Activated CD4-positive, alpha-beta memory T cell treated with anti-CD3 and anti-CD28 coated beads for 36 hours (primary cell): ENCODE results near the gene CEP70. TPM values are rescaled to one million over a fixed set of nuclear protein-coding genes. Genes with fewer than 3 reads are reported as not detected.
A peak's percentile ranks its signal among the peaks of the same experiment; 100 is the strongest.
"Not testable (repeated sequence)": the region's sequence is repeated elsewhere in the genome, so short reads cannot be mapped to it uniquely, and the experiment has no call there.

Experiments
- CTCF ChIA-PET: fragments of 350-600 bp; sonication (Branson Sonifier 250); formaldehyde crosslinking; loops from one replicate; lab custom pipeline; 2021; ENCODE audit warnings: antibody characterized with exemption, inconsistent platforms; lab: Charles Lee
- POLR2A ChIA-PET: fragments of 350-600 bp; sonication (Branson Sonifier 250); formaldehyde crosslinking; loops from one replicate; lab custom pipeline; 2021; ENCODE audit warnings: antibody characterized with exemption; lab: Charles Lee
- DNase-seq: peaks from one replicate; pipeline ENCODE4 v3.0.0-alpha.2; 2020
- H3K27ac Mint-ChIP-seq: one replicate; pipeline ENCODE4 v1.8.0; 2021; ENCODE audit warnings: mixed read lengths
- H3K27me3 Mint-ChIP-seq: one replicate; pipeline ENCODE4 v1.8.0; 2021; ENCODE audit warnings: mixed read lengths
- H3K36me3 Mint-ChIP-seq: one replicate; pipeline ENCODE4 v1.8.0; 2021; ENCODE audit warnings: mixed read lengths
- H3K4me1 Mint-ChIP-seq: one replicate; pipeline ENCODE4 v1.8.0; 2021; ENCODE audit warnings: low read depth, mixed read lengths
- H3K4me3 Mint-ChIP-seq: one replicate; pipeline ENCODE4 v1.8.0; 2021; ENCODE audit warnings: mild to moderate bottlenecking, mixed read lengths
- H3K9me3 Mint-ChIP-seq: one replicate; pipeline ENCODE4 v1.8.0; 2021; ENCODE audit warnings: mixed read lengths
- intact Hi-C: fragments of 100-400 bp; cut with micrococcal nuclease; formaldehyde crosslinking; loops from one replicate; pipeline ENCODE4 v1.15.1; 2023
- total RNA-seq, 2 experiments: library from RNA; stranded (reverse); gene quantifications; one replicate each; pipeline ENCODE4 v1.2.3, GENCODE V29; 2021

CEP70 gene
- total RNA-seq, 2 experiments from 2014 or later: 8.3 to 8.4 TPM

GRCh38 chr3:138497851-138498250 is 96.2 kb downstream of the CEP70 start:
- H3K27ac Mint-ChIP-seq: no peak overlapping the region
- no peaks in the 10 kb centered on the region for H3K4me1 Mint-ChIP-seq
- ChIA-PET POLR2A (no interaction called here), CTCF (no interaction called here)
- DNase-seq: no peak
- H3K27me3 Mint-ChIP-seq: no peaks in the 10 kb centered on the region
- peaks cover 20% of the 10 kb centered on the region for H3K36me3 Mint-ChIP-seq
- intact Hi-C loops: no loop called here
- no peak overlapping the region for H3K4me3 Mint-ChIP-seq
- H3K9me3 Mint-ChIP-seq: no peaks in the 10 kb centered on the region

- Mint-ChIP-seq H3K4me3 (no peak overlapping the region), H3K27ac (no peak overlapping the region), H3K9me3 (peaks cover 2% of the 10 kb centered on the region), H3K36me3 (peaks cover 20% of the 10 kb centered on the region), H3K4me1 (no peaks in the 10 kb centered on the region), H3K27me3 (no peaks in the 10 kb centered on the region)
- DNase-seq: no peak
- ChIA-PET POLR2A (no interaction called here), CTCF (no interaction called here)
- intact Hi-C loops: no loop called here
These were observed 97.0 kb downstream of the CEP70 start for GRCh38 chr3:138497021-138497420.

GRCh38 chr3:138496436-138496835 is 97.6 kb downstream of the CEP70 start:
- Mint-ChIP-seq H3K9me3 (peaks cover 5% of the 10 kb centered on the region), H3K4me3 (no peak overlapping the region), H3K4me1 (no peaks in the 10 kb centered on the region), H3K27ac (no peak overlapping the region), H3K27me3 (no peaks in the 10 kb centered on the region), H3K36me3 (peaks cover 20% of the 10 kb centered on the region)
- ChIA-PET POLR2A (no interaction called here), CTCF (no interaction called here)
- DNase-seq: no peak
- intact Hi-C loops: no loop called here

DNA sequence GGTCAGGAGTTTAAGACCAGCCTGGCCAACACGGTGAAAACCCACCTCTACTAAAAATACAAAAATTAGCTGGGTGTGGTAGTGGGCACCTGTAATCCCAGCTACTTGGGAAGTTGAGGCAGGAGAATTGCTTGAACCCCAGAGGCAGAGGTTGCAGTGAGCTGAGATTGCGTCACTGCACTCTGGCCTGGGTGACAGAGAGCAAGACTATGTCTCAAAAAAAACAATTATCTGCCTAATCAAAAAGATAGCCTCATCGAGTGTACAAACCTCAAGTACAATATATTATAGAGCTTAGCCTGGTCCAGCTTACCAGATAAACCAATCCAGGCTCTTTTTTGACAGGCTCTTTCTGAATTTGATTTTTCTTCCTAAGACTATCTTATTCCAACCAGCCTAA is 98.4 kb downstream of the CEP70 start:
- POLR2A ChIA-PET, intact Hi-C loops, DNase-seq, H3K27me3 Mint-ChIP-seq, H3K27ac Mint-ChIP-seq, CTCF ChIA-PET, H3K4me1 Mint-ChIP-seq, H3K4me3 Mint-ChIP-seq: not testable (repeated sequence)
- Mint-ChIP-seq H3K36me3 (peaks cover 18% of the 10 kb centered on the region), H3K9me3 (peaks cover 13% of the 10 kb centered on the region)

DNA sequence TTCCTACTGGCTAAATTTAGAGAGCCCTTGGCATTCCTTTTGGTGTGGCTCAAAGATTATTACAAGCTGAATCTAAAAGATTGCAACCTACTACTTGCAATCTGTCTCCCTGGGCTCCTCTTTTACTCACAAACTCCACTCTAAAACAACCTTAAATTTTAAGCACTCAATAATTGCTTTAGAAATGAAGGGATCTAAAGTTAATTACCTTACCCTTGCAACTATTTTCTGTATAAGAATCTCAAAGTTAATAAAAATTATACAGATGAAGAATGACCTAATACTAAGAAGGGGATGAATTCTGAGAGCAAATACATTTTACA is 99.5 kb downstream of the CEP70 start:
- POLR2A ChIA-PET: no interaction called here
- H3K9me3 Mint-ChIP-seq: peaks cover 21% of the 10 kb centered on the region
- H3K27ac Mint-ChIP-seq: no peak overlapping the region
- no peak for DNase-seq
- H3K36me3 Mint-ChIP-seq: peaks cover 14% of the 10 kb centered on the region
- no peak overlapping the region for H3K4me3 Mint-ChIP-seq
- intact Hi-C loops: no loop called here
- H3K27me3 Mint-ChIP-seq: no peaks in the 10 kb centered on the region
- H3K4me1 Mint-ChIP-seq: no peaks in the 10 kb centered on the region
- CTCF ChIA-PET: no interaction called here

DNA sequence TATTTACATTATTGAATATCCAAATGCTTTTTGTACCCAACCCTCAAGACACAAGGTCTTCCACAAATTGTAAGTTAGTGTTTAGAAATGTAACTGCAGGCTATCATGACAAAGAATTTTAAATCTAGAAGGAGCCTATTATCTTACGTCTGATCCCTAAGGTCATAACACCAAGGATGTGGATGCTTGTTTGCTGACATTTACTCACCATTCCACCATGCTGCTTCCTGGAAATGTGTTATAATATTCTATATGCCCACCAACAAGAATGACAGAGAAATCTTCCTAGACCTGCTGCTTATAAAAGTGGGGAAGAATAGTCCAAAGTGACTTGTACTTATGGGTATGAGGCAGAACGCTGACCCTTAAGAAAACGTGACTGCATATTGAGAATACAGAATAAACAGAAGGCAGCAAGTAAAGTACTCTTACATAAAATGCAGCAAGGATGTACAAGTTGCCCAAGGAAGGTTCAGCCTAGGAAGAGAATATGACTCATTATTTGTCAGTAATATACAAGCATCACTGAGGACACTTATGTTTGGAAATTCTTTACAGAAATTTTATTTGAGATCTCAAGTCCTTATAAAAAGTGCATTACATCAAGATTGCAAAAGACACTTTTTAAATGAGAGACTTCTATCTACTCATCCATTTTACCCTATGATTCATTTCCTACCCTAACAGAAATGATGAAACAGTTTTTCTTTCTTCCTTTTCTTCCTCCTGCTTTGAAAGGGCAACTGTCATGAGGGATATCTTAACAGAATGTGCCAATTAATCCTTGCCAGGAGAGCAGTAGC is 100.1 kb downstream of the CEP70 start:
- ChIA-PET POLR2A (no interaction called here), CTCF (no interaction called here)
- Mint-ChIP-seq H3K36me3 (peaks cover 15% of the 10 kb centered on the region), H3K4me1 (no peaks in the 10 kb centered on the region), H3K27ac (no peak overlapping the region), H3K27me3 (no peaks in the 10 kb centered on the region), H3K9me3 (peaks cover 24% of the 10 kb centered on the region), H3K4me3 (no peak overlapping the region)
- intact Hi-C loops: no loop called here
- no peak for DNase-seq

DNA sequence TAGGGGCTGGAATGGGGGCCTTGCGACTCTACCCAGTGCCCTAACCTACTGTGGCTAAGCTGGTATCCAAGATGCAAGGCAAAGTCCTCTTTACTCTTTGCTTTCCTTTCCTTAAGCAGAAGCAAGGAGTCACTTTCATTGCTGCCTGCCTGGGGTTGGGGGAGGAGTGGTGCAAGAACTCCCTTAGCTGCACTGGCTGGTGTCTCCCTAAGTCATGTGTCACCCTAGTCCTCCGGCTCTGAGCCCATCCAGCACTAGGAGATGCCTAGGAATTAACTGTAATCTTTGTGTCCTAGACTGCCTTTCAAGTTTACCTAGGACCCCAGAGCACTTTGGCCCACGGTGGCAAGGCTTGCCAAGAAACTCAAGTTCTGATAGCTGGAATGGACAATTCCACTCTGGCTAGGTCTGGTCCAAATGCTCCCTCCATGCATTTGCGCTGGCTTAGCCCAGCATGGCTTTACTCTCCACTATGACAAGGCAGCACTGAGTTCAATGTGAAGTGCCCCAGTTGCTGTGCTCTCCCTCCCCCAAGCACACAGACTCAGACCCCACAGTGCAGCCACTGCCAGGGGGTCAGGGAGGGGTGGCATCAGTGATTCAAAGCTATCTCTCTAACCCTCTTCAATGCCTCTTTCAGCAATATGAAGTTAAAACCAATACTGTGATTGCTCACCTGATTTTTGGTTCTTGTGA is 100.9 kb downstream of the CEP70 start:
- POLR2A ChIA-PET: no interaction called here
- no peaks in the 10 kb centered on the region for H3K27me3 Mint-ChIP-seq
- intact Hi-C loops: no loop called here

DNA sequence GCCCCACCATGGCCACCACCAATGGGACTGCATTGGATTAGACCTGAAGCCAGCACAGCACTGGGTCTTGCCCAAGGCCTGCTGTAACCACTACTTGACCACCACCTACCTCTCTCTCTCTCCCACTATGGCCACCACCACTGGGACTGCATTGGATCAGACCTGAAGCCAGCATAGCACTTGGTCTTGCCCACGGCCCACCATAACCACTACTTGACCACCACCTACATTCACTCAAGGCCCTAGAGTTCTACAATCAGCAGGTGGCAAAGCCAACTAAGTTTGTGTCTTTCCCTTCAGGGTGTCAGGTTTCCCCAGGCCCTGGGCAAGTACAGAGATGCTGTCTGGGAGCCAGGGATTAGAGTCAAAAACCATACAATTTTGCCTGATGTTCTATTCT is 102.1 kb downstream of the CEP70 start:
- Mint-ChIP-seq H3K36me3 (peaks cover 19% of the 10 kb centered on the region), H3K4me3 (no peak overlapping the region), H3K4me1 (no peaks in the 10 kb centered on the region), H3K9me3 (peaks cover 39% of the 10 kb centered on the region), H3K27ac (no peak overlapping the region), H3K27me3 (no peaks in the 10 kb centered on the region)
- intact Hi-C loops: no loop called here
- POLR2A ChIA-PET: no interaction called here
- no peak for DNase-seq
- CTCF ChIA-PET: no interaction called here

More for the DNA sequence above, 100.9 kb downstream of the CEP70 start:
- Mint-ChIP-seq H3K4me1 (no peaks in the 10 kb centered on the region), H3K4me3 (no peak overlapping the region), H3K36me3 (peaks cover 18% of the 10 kb centered on the region), H3K9me3 (peaks cover 28% of the 10 kb centered on the region), H3K27ac (no peak overlapping the region)
- CTCF ChIA-PET: no interaction called here
- no peak for DNase-seq

GRCh38 chr3:138486580-138486979 is 107.5 kb downstream of the CEP70 start:
- H3K27me3 Mint-ChIP-seq, H3K4me3 Mint-ChIP-seq, POLR2A ChIA-PET, H3K27ac Mint-ChIP-seq, H3K4me1 Mint-ChIP-seq, CTCF ChIA-PET, intact Hi-C loops, DNase-seq: not testable (repeated sequence)
- Mint-ChIP-seq H3K36me3 (peaks cover 13% of the 10 kb centered on the region), H3K9me3 (peaks cover 61% of the 10 kb centered on the region)

- H3K36me3 Mint-ChIP-seq: peaks cover 13% of the 10 kb centered on the region
- peaks cover 46% of the 10 kb centered on the region for H3K9me3 Mint-ChIP-seq
- H3K27me3 Mint-ChIP-seq, H3K4me3 Mint-ChIP-seq, H3K4me1 Mint-ChIP-seq, CTCF ChIA-PET, DNase-seq, POLR2A ChIA-PET, intact Hi-C loops, H3K27ac Mint-ChIP-seq: not testable (repeated sequence)
These were observed 109.4 kb downstream of the CEP70 start for GRCh38 chr3:138484672-138485071.

DNA sequence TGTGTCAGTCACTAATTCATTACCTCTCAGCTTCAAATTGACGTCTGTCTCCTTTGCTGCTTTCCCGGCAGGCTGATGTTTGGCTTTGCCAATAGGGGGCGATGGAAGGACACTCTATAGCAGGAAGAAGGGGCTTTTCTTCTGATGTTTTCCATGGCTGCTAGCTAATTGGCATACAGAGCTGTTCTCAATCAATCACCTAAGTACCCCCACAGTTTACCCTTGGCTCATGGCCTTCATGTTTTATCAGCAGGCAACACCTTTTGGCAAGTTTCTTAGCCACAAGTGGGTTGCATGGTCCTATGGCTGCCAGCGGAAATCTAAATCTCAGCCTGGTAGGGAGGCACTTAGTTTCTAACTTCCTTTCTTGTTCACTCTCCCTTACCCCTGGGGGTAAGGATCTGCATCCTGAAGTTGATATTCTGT is 114.6 kb downstream of the CEP70 start:
- H3K4me3 Mint-ChIP-seq: no peak overlapping the region
- intact Hi-C loops: loop anchor here (1.0 to 5.0 kb wide), 4 partner anchors 115 to 443 kb away; partner anchors contain the start of gene CEP70
- peaks cover 7% of the 10 kb centered on the region for H3K9me3 Mint-ChIP-seq
- DNase-seq: peak; percentile 54
- H3K4me1 Mint-ChIP-seq: no peaks in the 10 kb centered on the region
- H3K27ac Mint-ChIP-seq: no peak overlapping the region
- peaks cover 5% of the 10 kb centered on the region for H3K27me3 Mint-ChIP-seq
- ChIA-PET POLR2A (no interaction called here), CTCF (interaction anchor here (0.5 to 2.5 kb wide), 9 partner anchors 34 to 869 kb away, joined by 3 to 22 read pairs (median 4); no protein-coding TSS in a partner anchor)
- H3K36me3 Mint-ChIP-seq: peaks cover 1% of the 10 kb centered on the region

GRCh38 chr3:138477801-138478200 is 116.3 kb downstream of the CEP70 start:
- no peak overlapping the region for H3K4me3 Mint-ChIP-seq
- no peaks in the 10 kb centered on the region for H3K9me3 Mint-ChIP-seq
- no peak for DNase-seq
- intact Hi-C loops: loop anchor here (2.0 to 5.0 kb wide), 3 partner anchors 117 to 445 kb away; partner anchors contain the start of gene CEP70
- H3K36me3 Mint-ChIP-seq: no peaks in the 10 kb centered on the region
- no peaks in the 10 kb centered on the region for H3K4me1 Mint-ChIP-seq
- POLR2A ChIA-PET: no interaction called here
- H3K27ac Mint-ChIP-seq: no peak overlapping the region
- H3K27me3 Mint-ChIP-seq: peaks cover 5% of the 10 kb centered on the region
- CTCF ChIA-PET: interaction anchor here (1.2 to 2.5 kb wide), 2 partner anchors 9 to 438 kb away, joined by 3 to 22 read pairs; no protein-coding TSS in a partner anchor
